Caco-2 (cell line): Measurements from ENCODE around the gene GFPT1. TPM values are rescaled to one million over a fixed set of nuclear protein-coding genes. Genes with fewer than 3 reads are reported as not detected.

Experiments
- BruUV-seq: library from RNA; stranded (reverse); fragments of 400-500 nt; replicated peaks from 2 replicates; lab custom pipeline; 2021; lab: Mats Ljungman, UMichigan
- CTCF ChIA-PET: fragments of 300-600 bp; sonication (Branson Sonifier 250); formaldehyde crosslinking; loops from one replicate; lab custom pipeline; 2022; ENCODE audit warnings: antibody characterized with exemption; lab: Charles Lee
- POLR2A ChIA-PET: fragments of 300-600 bp; sonication (Branson Sonifier 250); formaldehyde crosslinking; loops from one replicate; lab custom pipeline; 2022; ENCODE audit warnings: antibody characterized with exemption; lab: Charles Lee
- DNase-seq, 2 experiments: peaks; one replicate each; pipeline versions ENCODE4 v3.0.0 to v3.0.0-alpha.2; 2020 to 2022
- H3K27me3 ChIP-seq: replicated peaks from 2 replicates; pipeline ENCODE4 v1.6.0; 2011; ENCODE audit warnings: low read length; ENCODE audit not compliant: control insufficient read depth, insufficient read depth
- H3K36me3 ChIP-seq: 2 replicates; pipeline ENCODE4 v1.5.1; 2011; ENCODE audit warnings: low read length; ENCODE audit not compliant: control insufficient read depth, insufficient read depth
- H3K4me1 ChIP-seq: fragments of 250-450 bp; sonication (Bioruptor Pico); 2 replicates; pipeline ENCODE4 v1.5.1; 2020; ENCODE audit warnings: mild to moderate bottlenecking
- H3K4me3 ChIP-seq: 2 replicates; pipeline ENCODE4 v1.5.1; 2011; ENCODE audit warnings: low read depth, mild to moderate bottlenecking, control low read depth, low read length
- H3K9me3 ChIP-seq: fragments of 250-450 bp; sonication (Bioruptor Pico); 2 replicates; pipeline ENCODE4 v1.5.1; 2020; ENCODE audit warnings: mild to moderate bottlenecking, moderate library complexity
- H3K27ac Mint-ChIP-seq: one replicate; pipeline ENCODE4 v1.8.0; 2022; ENCODE audit warnings: mixed read lengths; ENCODE audit not compliant: unreplicated experiment
- H3K27me3 Mint-ChIP-seq: one replicate; pipeline ENCODE4 v1.8.0; 2022; ENCODE audit warnings: mixed read lengths; ENCODE audit not compliant: insufficient read depth, unreplicated experiment
- H3K36me3 Mint-ChIP-seq: one replicate; pipeline ENCODE4 v1.8.0; 2022; ENCODE audit warnings: mild to moderate bottlenecking, mixed read lengths; ENCODE audit not compliant: insufficient read depth, unreplicated experiment
- H3K4me1 Mint-ChIP-seq: one replicate; pipeline ENCODE4 v1.8.0; 2022; ENCODE audit warnings: low read depth, mixed read lengths; ENCODE audit not compliant: unreplicated experiment
- H3K4me3 Mint-ChIP-seq: one replicate; pipeline ENCODE4 v1.8.0; 2022; ENCODE audit warnings: mild to moderate bottlenecking, moderate library complexity, mixed read lengths; ENCODE audit not compliant: unreplicated experiment
- H3K9me3 Mint-ChIP-seq: one replicate; pipeline ENCODE4 v1.8.0; 2022; ENCODE audit warnings: mixed read lengths; ENCODE audit not compliant: unreplicated experiment
- intact Hi-C: fragments of 100-400 bp; cut with micrococcal nuclease; formaldehyde crosslinking; loops from one replicate; pipeline ENCODE4 v1.10.0; 2022; ENCODE audit not compliant: unreplicated experiment
- total RNA-seq: library from RNA; stranded (reverse); gene quantifications from 2 replicates; pipeline ENCODE4 v1.2.3, GENCODE V29; 2022
- TF ChIP-seq, protein P1 (sequence below), 2 experiments: fragments of 200-600 bp in 1 of 2; IDR thresholded peaks; 1 replicate in 1 of 2; 2 replicates in 1 of 2; pipeline versions ENCODE4 v1.5.1 to v1.8.0; 2011 to 2022; ENCODE audit warnings: antibody characterized with exemption in 1 of 2, control low read depth in 1 of 2, inconsistent platforms in 1 of 2, low read depth in 1 of 2, low read length in 1 of 2, mild to moderate bottlenecking in 1 of 2, moderate library complexity in 1 of 2; ENCODE audit not compliant: insufficient read depth in 1 of 2, severe bottlenecking in 1 of 2, unreplicated experiment in 1 of 2

Gene GFPT1
- total RNA-seq, 1 experiment from 2014 or later: 129 TPM

DNA sequence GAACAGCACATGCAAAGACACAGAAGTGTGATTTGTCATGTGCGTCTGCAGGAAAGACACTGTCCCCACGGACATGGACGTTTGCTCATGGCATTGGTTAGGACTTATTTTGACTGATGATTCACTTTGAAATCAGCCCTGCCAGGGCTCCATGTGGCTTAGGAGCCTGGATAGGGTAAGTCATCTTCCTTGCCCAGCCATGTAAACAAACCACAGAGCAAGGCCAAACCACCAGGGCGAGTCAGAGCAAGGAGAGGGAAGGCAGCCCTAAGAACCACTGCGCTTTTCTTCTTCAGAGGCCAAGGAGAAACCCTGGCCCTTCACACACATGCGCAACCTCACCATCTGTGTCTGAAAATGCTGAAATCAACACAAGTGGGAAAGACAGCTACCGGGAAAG, 88.8 kb downstream of the GFPT1 start:
- H3K4me3 ChIP-seq: no peak overlapping the region
- Mint-ChIP-seq H3K27me3 (peaks cover 13% of the 10 kb centered on the region), H3K9me3 (no peaks in the 10 kb centered on the region), H3K36me3 (no peaks in the 10 kb centered on the region), H3K27ac (no peak overlapping the region), H3K4me3 (no peak overlapping the region), H3K4me1 (no peaks in the 10 kb centered on the region)
- H3K27me3 ChIP-seq: no peaks in the 10 kb centered on the region; the same call in none of the 2 replicates
- H3K9me3 ChIP-seq: no peaks in the 10 kb centered on the region
- DNase-seq: no peak
- TF ChIP-seq, protein P1, sequence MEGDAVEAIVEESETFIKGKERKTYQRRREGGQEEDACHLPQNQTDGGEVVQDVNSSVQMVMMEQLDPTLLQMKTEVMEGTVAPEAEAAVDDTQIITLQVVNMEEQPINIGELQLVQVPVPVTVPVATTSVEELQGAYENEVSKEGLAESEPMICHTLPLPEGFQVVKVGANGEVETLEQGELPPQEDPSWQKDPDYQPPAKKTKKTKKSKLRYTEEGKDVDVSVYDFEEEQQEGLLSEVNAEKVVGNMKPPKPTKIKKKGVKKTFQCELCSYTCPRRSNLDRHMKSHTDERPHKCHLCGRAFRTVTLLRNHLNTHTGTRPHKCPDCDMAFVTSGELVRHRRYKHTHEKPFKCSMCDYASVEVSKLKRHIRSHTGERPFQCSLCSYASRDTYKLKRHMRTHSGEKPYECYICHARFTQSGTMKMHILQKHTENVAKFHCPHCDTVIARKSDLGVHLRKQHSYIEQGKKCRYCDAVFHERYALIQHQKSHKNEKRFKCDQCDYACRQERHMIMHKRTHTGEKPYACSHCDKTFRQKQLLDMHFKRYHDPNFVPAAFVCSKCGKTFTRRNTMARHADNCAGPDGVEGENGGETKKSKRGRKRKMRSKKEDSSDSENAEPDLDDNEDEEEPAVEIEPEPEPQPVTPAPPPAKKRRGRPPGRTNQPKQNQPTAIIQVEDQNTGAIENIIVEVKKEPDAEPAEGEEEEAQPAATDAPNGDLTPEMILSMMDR (IDR thresholded peaks at IDR 0.05; ENCODE audit: insufficient read depth in 1 of 2, low read depth in 1 of 2, low read length in 1 of 2, severe bottlenecking in 1 of 2, unreplicated experiment in 1 of 2): no peak
- BruUV-seq: no TSS peak
- ChIA-PET POLR2A (no interaction called here), CTCF (no interaction called here)
- H3K4me1 ChIP-seq: no peaks in the 10 kb centered on the region
- H3K36me3 ChIP-seq: no peaks in the 10 kb centered on the region
- intact Hi-C loops: no loop called here

DNA sequence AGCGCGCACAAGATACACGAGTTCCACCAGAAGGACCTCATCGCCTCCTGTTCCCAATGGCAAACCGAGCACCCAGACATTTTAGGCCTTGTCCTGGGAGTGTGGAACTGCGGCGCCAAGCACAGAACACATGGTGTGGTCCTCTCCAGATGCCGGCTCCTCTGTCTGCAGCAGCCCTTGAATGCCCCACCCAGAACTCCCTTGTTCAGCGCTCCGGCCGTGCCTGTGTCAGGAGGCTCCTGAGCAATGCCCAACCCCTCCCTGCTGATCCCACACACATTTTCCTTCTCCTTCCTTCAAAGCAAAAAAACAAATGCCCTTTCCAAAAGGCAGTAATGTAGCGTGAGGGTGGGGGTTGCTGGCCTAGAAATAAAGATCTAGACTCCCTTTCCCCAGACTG, 89.8 kb downstream of the GFPT1 start:
- ChIA-PET POLR2A (no interaction called here), CTCF (no interaction called here)
- no TSS peak for BruUV-seq
- H3K36me3 Mint-ChIP-seq: no peaks in the 10 kb centered on the region
- H3K4me3 Mint-ChIP-seq: no peak overlapping the region
- no peaks in the 10 kb centered on the region for H3K4me1 Mint-ChIP-seq
- H3K27me3 ChIP-seq: no peaks in the 10 kb centered on the region; the same call in none of the 2 replicates
- TF ChIP-seq, protein P1 (IDR thresholded peaks at IDR 0.05; ENCODE audit: insufficient read depth in 1 of 2, low read depth in 1 of 2, low read length in 1 of 2, severe bottlenecking in 1 of 2, unreplicated experiment in 1 of 2): no peak
- no peak for DNase-seq
- intact Hi-C loops: no loop called here
- no peaks in the 10 kb centered on the region for H3K9me3 Mint-ChIP-seq
- H3K27ac Mint-ChIP-seq: no peak overlapping the region
- peaks cover 9% of the 10 kb centered on the region for H3K27me3 Mint-ChIP-seq
- H3K4me3 ChIP-seq: no peak overlapping the region
- no peaks in the 10 kb centered on the region for H3K36me3 ChIP-seq
- no peaks in the 10 kb centered on the region for H3K9me3 ChIP-seq
- no peaks in the 10 kb centered on the region for H3K4me1 ChIP-seq

DNA sequence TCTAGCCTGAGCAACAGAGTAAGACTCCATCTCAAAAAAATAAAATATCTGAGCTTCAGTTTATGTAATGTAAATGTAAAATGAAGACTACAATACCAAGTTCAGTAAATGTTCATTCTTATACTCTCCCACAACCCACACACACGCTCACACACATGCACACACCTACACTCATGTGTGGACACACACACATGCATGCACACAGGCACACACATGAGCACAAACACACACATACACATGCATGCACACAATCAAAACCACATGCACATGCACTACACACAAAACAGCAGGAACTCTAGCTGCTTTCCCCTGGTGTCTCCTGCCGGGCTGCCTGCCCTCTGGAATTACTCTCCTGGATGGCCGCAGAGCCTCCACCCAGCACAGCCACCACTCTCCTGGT, 90.6 kb downstream of the GFPT1 start:
- intact Hi-C loops: no loop called here

More for the DNA sequence above, 90.6 kb downstream of the GFPT1 start:
- no TSS peak for BruUV-seq
- Mint-ChIP-seq H3K4me1 (no peaks in the 10 kb centered on the region), H3K9me3 (no peaks in the 10 kb centered on the region), H3K27ac (no peak overlapping the region), H3K27me3 (peaks cover 4% of the 10 kb centered on the region), H3K36me3 (no peaks in the 10 kb centered on the region), H3K4me3 (no peak overlapping the region)
- POLR2A ChIA-PET: no interaction called here
- DNase-seq: no peak
- Histone ChIP-seq H3K4me1 (no peaks in the 10 kb centered on the region), H3K9me3 (no peaks in the 10 kb centered on the region), H3K4me3 (no peak overlapping the region), H3K36me3 (no peaks in the 10 kb centered on the region), H3K27me3 (no peaks in the 10 kb centered on the region; the same call in none of the 2 replicates)
- CTCF ChIA-PET: no interaction called here
- TF ChIP-seq, protein P1 (IDR thresholded peaks at IDR 0.05; ENCODE audit: insufficient read depth in 1 of 2, low read depth in 1 of 2, low read length in 1 of 2, severe bottlenecking in 1 of 2, unreplicated experiment in 1 of 2): no peak
